ENCODE data around the gene TNFRSF19.

- TF ChIP-seq POLR2A (IDR thresholded peaks at IDR 0.05): no peak
- TF ChIP-seq CTCF (IDR thresholded peaks at IDR 0.05): no peak
These were observed 69.5 kb downstream of the TNFRSF19 start for GRCh38 chr13:23639674-23640073.

All from thyroid gland (tissue), 4 donors.